Measurements from ENCODE around the gene KRT86. TPM values are rescaled to one million over a fixed set of nuclear protein-coding genes. Genes with fewer than 3 reads are reported as not detected.

Gene KRT86
- polyA plus RNA-seq, 1 donor, result 0.97 TPM

DNA sequence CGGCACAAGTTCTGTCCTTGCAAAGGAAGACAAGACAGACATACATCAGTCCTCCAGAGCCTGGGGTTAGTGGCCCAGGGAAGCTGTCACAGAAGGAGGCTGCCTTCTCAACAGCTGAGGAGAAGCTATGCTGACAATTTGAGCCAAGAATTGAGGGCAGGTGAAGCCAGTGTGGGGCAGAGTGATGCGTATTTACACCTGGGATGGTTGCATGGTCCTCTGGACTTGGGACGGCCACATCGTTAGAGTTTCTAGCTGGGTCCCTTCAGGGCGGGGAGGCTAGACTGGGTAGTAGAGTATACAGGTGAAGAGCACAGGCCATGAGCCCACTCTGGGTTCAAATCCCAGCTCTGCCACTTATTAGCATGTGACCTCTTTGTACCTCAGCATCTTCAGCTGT is 76.3 kb downstream of the KRT86 start:
- Histone ChIP-seq H3K4me1 (ENCODE audit: control insufficient read depth, insufficient read depth, low read length) (no peaks in the 10 kb centered on the region), H3K36me3 (ENCODE audit: control insufficient read depth, insufficient read depth, low read length) (no peaks in the 10 kb centered on the region), H3K27me3 (ENCODE audit: control insufficient read depth, insufficient read depth, low read length) (peaks cover 3% of the 10 kb centered on the region), H3K27ac (ENCODE audit: low read length) (no peak overlapping the region), H3K9me3 (ENCODE audit: control insufficient read depth, low read depth, low read length) (no peaks in the 10 kb centered on the region), H3K4me3 (ENCODE audit: low read length) (no peak overlapping the region)
- no peak for DNase-seq
- no CpG with 5 or more reads among the region's 5 CpGs for WGBS (ENCODE audit: insufficient coverage, low lambda C conversion rate)

- Histone ChIP-seq H3K36me3 (ENCODE audit: control insufficient read depth, insufficient read depth, low read length) (no peaks in the 10 kb centered on the region), H3K4me1 (ENCODE audit: control insufficient read depth, insufficient read depth, low read length) (no peaks in the 10 kb centered on the region), H3K27me3 (ENCODE audit: control insufficient read depth, insufficient read depth, low read length) (peaks cover 3% of the 10 kb centered on the region), H3K27ac (ENCODE audit: low read length) (no peak overlapping the region), H3K4me3 (ENCODE audit: low read length) (no peak overlapping the region), H3K9me3 (ENCODE audit: control insufficient read depth, low read depth, low read length) (no peaks in the 10 kb centered on the region)
- DNase-seq, result no peak
- no CpG with 5 or more reads among the region's 9 CpGs for WGBS (ENCODE audit: insufficient coverage, low lambda C conversion rate)
Measured at GRCh38 chr12:52351196-52352059, 77.0 kb downstream of the KRT86 start.

DNA sequence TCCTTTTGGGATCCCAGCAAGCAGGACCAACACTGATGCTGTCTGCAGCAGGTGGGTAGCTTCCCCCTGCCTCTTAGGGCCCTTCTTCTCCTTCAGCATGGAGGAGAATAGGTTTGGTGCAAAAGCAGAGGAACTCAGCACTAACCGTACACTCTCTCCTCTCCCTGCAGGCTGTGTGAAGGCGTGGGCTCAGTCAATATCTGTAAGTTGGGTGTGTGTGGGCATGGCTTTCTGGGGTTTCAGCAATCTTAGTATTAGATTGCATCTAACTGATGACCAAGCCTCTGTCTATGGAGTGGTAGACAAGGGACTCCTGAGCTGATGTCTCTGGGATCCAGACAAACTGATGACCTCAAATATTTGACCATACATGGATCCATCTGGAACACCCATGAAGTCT is 78.5 kb downstream of the KRT86 start:
- Histone ChIP-seq H3K36me3 (ENCODE audit: control insufficient read depth, insufficient read depth, low read length) (no peaks in the 10 kb centered on the region), H3K27ac (ENCODE audit: low read length) (no peak overlapping the region), H3K9me3 (ENCODE audit: control insufficient read depth, low read depth, low read length) (no peaks in the 10 kb centered on the region), H3K4me3 (ENCODE audit: low read length) (no peak overlapping the region), H3K27me3 (ENCODE audit: control insufficient read depth, insufficient read depth, low read length) (peaks cover 6% of the 10 kb centered on the region), H3K4me1 (ENCODE audit: control insufficient read depth, insufficient read depth, low read length) (no peaks in the 10 kb centered on the region)
- WGBS (ENCODE audit: insufficient coverage, low lambda C conversion rate), result no CpG with 5 or more reads among the region's 2 CpGs
- DNase-seq, result no peak

DNA sequence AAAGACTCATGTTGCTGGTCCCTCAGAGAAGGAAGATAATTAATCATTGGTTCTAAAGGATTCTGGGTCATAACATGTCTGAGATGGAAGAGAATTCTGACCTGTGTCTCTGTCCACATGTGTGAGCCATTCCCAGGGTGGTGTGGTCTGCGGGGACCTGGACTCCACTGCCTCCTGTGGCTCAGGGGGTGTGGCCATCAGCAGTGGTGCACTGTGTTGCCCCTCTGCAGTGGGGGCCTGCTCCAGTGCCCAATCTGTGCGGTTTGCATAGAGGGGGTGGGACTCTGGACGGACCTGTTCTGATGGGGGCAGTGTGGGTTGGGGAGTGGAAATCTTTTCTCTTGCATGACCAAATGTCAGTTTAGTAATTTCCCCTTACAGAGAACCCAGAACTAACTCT is 79.3 kb downstream of the KRT86 start:
- WGBS (ENCODE audit: insufficient coverage, low lambda C conversion rate), result no CpG with 5 or more reads among the region's 3 CpGs
- Histone ChIP-seq H3K4me1 (ENCODE audit: control insufficient read depth, insufficient read depth, low read length) (no peaks in the 10 kb centered on the region), H3K4me3 (ENCODE audit: low read length) (no peak overlapping the region), H3K27me3 (ENCODE audit: control insufficient read depth, insufficient read depth, low read length) (peaks cover 10% of the 10 kb centered on the region), H3K36me3 (ENCODE audit: control insufficient read depth, insufficient read depth, low read length) (no peaks in the 10 kb centered on the region), H3K9me3 (ENCODE audit: control insufficient read depth, low read depth, low read length) (no peaks in the 10 kb centered on the region), H3K27ac (ENCODE audit: low read length) (no peak overlapping the region)
- no peak for DNase-seq

GRCh38 chr12:52354200-52354599 is 79.8 kb downstream of the KRT86 start:
- no peak for DNase-seq

GRCh38 chr12:52355176-52355575 is 80.7 kb downstream of the KRT86 start:
- H3K4me1 ChIP-seq (ENCODE audit: control insufficient read depth, insufficient read depth, low read length), result no peaks in the 10 kb centered on the region
- 100% methylated on average over 1 of the region's 8 CpGs for WGBS (ENCODE audit: insufficient coverage, low lambda C conversion rate)
- H3K36me3 ChIP-seq (ENCODE audit: control insufficient read depth, insufficient read depth, low read length), result no peaks in the 10 kb centered on the region
- peaks cover 10% of the 10 kb centered on the region for H3K27me3 ChIP-seq (ENCODE audit: control insufficient read depth, insufficient read depth, low read length)
- H3K27ac ChIP-seq (ENCODE audit: low read length), result no peak overlapping the region
- DNase-seq, result no peak
- H3K4me3 ChIP-seq (ENCODE audit: low read length), result no peak overlapping the region
- no peaks in the 10 kb centered on the region for H3K9me3 ChIP-seq (ENCODE audit: control insufficient read depth, low read depth, low read length)

More at GRCh38 chr12:52354200-52354599, 79.8 kb downstream of the KRT86 start:
- no CpG with 5 or more reads among the region's 5 CpGs for WGBS (ENCODE audit: insufficient coverage, low lambda C conversion rate)
- H3K27ac ChIP-seq (ENCODE audit: low read length), result no peak overlapping the region
- no peaks in the 10 kb centered on the region for H3K4me1 ChIP-seq (ENCODE audit: control insufficient read depth, insufficient read depth, low read length)
- no peaks in the 10 kb centered on the region for H3K36me3 ChIP-seq (ENCODE audit: control insufficient read depth, insufficient read depth, low read length)
- peaks cover 10% of the 10 kb centered on the region for H3K27me3 ChIP-seq (ENCODE audit: control insufficient read depth, insufficient read depth, low read length)
- no peaks in the 10 kb centered on the region for H3K9me3 ChIP-seq (ENCODE audit: control insufficient read depth, low read depth, low read length)
- no peak overlapping the region for H3K4me3 ChIP-seq (ENCODE audit: low read length)

DNA sequence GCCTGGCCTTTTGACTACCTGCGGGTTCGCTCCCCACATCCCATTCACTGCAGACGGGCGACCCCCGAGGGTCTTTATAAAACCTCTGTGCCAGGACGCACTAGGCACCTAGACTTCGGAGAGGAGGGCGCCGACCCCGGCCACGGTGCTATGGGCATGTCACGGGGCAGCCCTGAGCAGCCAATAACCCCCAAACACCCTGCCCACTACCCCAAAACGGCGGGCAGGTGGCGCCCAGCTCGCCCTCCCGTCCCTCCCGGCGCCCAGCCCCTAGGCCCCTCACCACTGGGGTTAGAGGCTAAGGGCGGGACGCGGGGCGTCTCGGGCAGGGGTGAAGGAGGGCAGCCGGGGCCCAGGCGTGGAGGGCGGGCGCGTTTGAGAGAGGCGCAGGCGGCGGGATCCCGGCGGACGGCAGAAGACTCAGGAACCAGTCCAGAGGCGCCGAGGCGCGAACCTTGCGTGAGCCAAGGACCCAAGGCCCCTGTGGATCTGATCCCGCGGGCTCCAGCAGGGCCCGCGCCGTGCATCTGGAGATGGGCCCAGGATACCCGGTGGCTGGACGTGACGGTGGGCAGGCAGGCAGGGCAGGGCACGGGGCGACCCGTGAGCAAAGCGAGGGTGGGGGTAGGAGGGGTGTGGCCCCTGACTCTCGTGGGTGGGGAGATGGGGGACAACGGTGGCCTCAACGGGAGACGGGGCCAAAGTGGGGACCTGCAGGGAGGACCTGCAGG is 81.8 kb downstream of the KRT86 start:
- H3K27me3 ChIP-seq (ENCODE audit: control insufficient read depth, insufficient read depth, low read length), result peaks cover 10% of the 10 kb centered on the region
- H3K9me3 ChIP-seq (ENCODE audit: control insufficient read depth, low read depth, low read length), result no peaks in the 10 kb centered on the region
- no peaks in the 10 kb centered on the region for H3K36me3 ChIP-seq (ENCODE audit: control insufficient read depth, insufficient read depth, low read length)
- no peak overlapping the region for H3K4me3 ChIP-seq (ENCODE audit: low read length)
- DNase-seq, result no peak
- no peaks in the 10 kb centered on the region for H3K4me1 ChIP-seq (ENCODE audit: control insufficient read depth, insufficient read depth, low read length)
- H3K27ac ChIP-seq (ENCODE audit: low read length), result no peak overlapping the region
- no CpG with 5 or more reads among the region's 56 CpGs for WGBS (ENCODE audit: insufficient coverage, low lambda C conversion rate)

DNA sequence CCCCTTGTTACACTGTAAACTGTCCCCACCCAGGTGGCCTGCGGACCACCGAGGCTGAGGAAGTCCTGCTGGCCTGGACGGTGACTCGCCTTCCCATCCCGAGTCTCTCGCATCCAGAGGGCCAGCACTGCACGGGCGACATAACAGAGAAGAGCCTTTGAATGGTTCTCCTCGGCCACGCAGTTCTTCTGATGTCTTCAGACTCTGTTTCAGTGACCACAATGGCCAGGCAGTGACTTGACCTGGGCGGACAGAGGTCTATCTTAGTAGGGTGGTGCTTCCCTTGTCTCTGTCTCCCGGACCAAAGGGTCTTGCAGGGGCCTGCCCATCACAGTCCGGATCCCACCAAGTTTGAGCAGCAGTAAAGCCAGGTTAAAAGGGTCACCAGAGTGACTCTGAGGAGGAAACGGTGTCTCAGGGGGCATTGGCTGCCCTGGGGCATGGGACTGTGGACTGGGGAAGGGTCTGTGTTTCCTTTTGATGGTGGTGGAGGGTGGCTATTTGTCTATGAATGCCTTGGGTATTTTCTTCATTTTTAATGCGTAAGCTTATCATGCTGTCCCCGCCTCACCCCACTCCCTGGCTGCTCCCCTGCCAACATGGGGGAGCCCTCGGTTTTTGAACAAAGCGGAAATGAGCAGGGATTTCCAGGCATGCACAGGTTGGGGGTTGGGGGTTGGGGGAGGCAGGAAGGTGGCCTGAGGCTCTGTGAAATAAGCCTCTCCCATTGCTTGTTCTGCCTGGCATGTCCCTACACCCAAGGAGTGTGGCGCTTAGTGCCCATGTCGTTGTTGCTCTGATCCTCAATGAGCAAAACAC is 82.5 kb downstream of the KRT86 start:
- Histone ChIP-seq H3K4me1 (ENCODE audit: control insufficient read depth, insufficient read depth, low read length) (no peaks in the 10 kb centered on the region), H3K9me3 (ENCODE audit: control insufficient read depth, low read depth, low read length) (no peaks in the 10 kb centered on the region), H3K36me3 (ENCODE audit: control insufficient read depth, insufficient read depth, low read length) (no peaks in the 10 kb centered on the region), H3K27ac (ENCODE audit: low read length) (no peak overlapping the region), H3K27me3 (ENCODE audit: control insufficient read depth, insufficient read depth, low read length) (peaks cover 10% of the 10 kb centered on the region), H3K4me3 (ENCODE audit: low read length) (no peak overlapping the region)
- WGBS (ENCODE audit: insufficient coverage, low lambda C conversion rate), result no CpG with 5 or more reads among the region's 20 CpGs
- DNase-seq, result no peak
